ENCODE measurements around the gene RPLP2. TPM values are rescaled to one million over a fixed set of nuclear protein-coding genes. Genes with fewer than 3 reads are reported as not detected.

RPLP2 gene
- total RNA-seq, 1 donor from 2014 or later = 439 TPM

- DNase-seq (ENCODE audit: low spot score) = no peak
These were observed 39.5 kb downstream of the RPLP2 start for GRCh38 chr11:849104-849824.

- no peak for DNase-seq (ENCODE audit: low spot score)
These were observed 40.4 kb downstream of the RPLP2 start for GRCh38 chr11:849951-850774.

GRCh38 chr11:850775-851763 is 41.3 kb downstream of the RPLP2 start:
- no peak for DNase-seq (ENCODE audit: low spot score)

DNA sequence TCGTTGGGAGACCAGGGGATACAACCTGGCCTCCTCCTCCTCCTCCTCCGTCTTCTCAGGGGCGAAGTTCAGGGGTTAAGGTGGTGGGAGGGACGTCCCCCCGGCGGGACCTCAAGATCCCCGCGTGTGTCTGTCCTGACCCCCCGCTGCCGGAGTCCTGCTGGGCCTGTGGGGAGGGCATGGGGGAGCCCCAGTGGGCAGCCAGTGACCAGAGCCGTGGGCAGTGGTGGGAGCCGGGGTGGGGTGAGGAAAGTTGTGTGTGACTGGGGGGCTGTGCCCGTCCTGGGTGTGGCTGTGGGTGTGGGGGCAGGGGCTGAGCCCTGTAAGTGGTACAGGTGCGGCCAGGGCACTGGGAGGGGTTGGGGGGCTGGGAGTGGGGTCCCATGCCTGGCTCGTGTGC is 43.0 kb downstream of the RPLP2 start:
- no peak for DNase-seq (ENCODE audit: low spot score)

DNA sequence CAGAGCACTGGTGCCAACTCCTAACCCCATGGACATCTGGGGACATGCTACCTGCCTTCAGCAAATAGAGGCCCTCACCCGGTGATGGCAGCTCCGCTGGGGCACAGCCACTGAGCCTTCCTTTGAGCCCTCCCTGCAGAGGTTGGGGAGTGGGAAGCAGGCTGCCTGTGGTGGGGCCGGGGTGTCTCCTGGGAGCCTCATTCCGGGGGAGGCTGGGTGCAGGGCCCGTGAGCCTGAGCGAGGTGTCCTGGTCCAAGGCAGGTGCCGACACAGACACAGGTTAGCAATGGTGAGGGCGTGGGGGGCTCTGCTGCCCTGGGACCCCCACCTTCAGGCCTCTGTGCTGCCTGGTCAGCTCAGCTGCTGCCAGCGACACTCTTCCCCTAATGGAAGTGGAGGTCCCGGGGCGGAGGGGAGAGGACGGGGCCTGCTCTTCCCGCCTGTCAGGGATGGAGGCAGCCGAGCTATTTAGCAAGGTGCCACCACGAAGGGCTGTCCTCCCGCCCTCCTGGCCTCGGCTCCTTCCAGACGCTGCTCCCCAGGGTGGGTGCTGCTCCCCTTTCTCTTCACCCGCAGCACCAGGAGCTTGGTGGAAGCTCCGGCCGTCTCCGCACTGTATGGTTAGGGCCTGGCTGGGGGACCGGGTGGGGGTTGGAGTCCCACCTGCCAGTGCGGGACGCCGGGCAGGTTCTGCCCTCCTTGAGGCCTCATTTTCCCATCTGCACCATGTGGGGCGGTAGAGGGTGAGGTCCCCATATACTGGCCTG is 44.1 kb downstream of the RPLP2 start:
- DNase-seq (ENCODE audit: low spot score) = no peak

- DNase-seq (ENCODE audit: low spot score) = no peak
These were observed 45.0 kb downstream of the RPLP2 start for GRCh38 chr11:854601-855329.

DNA sequence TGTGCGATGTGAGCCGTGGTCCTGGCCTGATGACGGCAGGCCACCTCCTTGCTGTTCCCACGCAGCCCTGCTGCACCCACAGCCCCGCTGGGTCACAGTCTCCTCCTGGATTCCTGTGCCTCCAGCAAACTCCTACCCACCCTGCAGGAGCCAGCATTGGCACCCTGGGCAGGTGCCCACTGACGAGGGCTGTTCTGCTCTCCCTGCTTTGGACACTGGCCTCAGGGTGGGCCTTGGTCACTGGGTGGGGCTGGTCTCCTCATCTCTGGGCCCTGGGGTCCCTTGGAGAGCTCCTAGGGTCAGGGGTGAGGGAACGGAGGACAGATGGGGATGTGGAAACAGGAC is 45.5 kb downstream of the RPLP2 start:
- DNase-seq (ENCODE audit: low spot score) = no peak

DNA sequence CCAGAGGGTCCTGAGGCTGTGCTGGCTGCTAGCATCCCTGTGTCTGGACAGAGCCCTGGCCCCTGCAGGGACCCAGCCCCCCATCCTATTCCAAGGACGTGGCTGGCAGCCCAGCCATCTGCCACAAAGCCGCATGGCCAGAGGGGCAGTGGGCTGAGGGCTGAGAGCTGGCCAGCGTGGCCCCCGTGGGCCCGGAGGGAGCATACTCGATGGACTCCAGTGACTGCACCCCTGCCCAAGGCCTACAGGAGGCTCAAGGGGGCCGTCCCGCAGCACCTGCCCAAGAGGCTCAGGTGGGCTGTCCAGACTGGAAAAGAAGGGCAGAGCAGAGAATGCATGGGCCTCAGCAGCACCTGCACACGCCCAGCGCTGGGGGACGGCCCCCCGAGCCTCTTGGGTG is 46.0 kb downstream of the RPLP2 start:
- DNase-seq (ENCODE audit: low spot score) = no peak

GRCh38 chr11:856397-856796 is 46.6 kb downstream of the RPLP2 start:
- DNase-seq (ENCODE audit: low spot score) = no peak

- no peak for DNase-seq (ENCODE audit: low spot score)
These were observed 48.4 kb downstream of the RPLP2 start for GRCh38 chr11:858053-858761.

GRCh38 chr11:858762-859339 is 49.1 kb downstream of the RPLP2 start:
- DNase-seq (ENCODE audit: low spot score) = no peak

- peak; percentile 98 for DNase-seq (ENCODE audit: low spot score)
These were observed 49.8 kb downstream of the RPLP2 start for GRCh38 chr11:859394-860131.

- no peak for DNase-seq (ENCODE audit: low spot score)
These were observed 50.7 kb downstream of the RPLP2 start for GRCh38 chr11:860234-861104.

GRCh38 chr11:861105-861479 is 51.3 kb downstream of the RPLP2 start:
- DNase-seq (ENCODE audit: low spot score) = no peak

DNA sequence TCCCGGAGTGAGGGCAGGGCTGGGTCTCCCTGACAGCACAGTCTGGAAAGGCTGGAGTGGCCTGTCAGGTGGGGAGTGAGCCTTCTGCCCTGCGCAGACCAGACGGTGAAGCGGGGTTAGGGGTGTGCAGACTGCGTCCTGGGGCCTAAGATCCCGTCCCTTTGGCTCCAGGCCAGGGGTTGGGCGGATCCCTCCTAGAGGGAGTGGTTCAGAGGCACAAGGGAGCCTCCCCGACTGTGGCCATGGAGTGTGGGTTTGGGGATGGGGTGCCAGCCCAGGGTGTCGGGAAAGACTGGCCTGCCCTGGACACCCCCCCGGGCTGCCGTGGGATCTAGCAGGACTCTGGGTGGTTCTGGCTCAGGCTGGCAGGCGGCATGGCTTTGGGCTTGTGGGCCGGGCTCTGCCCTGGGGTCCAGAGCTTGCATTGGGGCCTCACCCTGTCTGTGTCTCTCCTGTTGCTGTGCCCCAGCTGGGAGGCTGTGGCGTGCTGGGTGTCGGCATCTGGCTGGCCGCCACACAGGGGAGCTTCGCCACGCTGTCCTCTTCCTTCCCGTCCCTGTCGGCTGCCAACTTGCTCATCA is 52.4 kb downstream of the RPLP2 start:
- DNase-seq (ENCODE audit: low spot score) = peak; percentile 72
